ENCODE data around the gene RUBCN. TPM values are rescaled to one million over a fixed set of nuclear protein-coding genes. Genes with fewer than 3 reads are reported as not detected.

The RUBCN gene
- polyA plus RNA-seq, 1 of the 3 experiments (the other 2 are of a cell fraction) = 14.9 TPM

DNA sequence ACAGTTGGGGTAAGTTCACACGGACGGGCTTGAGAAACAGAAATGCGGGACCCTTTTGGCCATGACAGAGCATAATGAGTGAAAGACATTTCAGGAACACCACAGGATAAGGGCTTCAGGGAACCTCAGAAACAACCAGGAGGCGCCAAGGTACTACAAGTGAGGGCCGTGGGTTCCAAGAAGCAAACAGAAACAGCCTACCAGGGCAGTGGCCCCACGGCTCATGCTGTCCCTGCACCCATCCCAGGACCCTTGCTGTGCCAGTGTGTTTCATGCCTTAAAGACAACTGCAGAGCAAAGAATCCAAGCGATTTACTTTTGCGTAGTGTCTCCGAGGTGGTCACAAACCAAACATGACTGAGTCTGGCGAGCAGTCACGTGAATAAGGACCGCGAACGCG, 54.0 kb downstream of the RUBCN start:
- H2AFZ ChIP-seq (ENCODE audit: low read depth) = no peak overlapping the region
- ChIA-PET POLR2A (interaction anchor here (0.9 kb wide), 1 partner anchor 9 kb away, joined by 3 read pairs; no protein-coding TSS in a partner anchor), CTCF (no interaction called here)

DNA sequence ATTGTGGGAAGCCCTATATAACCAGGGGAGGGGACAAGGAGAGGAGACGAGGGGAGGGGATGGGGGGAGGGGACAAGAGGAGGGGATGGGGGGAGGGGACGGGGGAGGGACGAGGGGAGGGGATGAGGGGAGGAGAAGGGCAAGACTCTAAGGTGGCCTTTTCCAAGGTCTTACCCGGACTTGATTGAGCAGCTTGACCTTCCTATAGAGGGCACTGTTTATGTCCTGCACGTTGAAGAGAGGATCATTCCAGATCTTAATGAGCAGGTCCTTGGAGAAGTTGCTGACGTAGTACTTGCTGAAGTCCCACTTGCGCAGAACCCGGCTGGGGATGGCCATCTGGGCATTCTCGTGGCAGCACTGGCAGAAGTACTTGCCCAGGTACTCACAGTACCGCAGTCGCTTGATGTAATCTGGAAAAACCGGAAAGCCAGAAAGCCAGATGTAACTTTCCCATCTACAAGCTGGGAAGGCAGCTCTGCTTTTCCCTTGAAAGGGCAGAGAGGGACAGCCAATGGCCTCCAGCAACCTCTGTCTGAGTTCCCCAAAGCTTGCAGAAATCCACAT, 55.7 kb downstream of the RUBCN start:
- DNase-seq = no peak
- ChIA-PET CTCF (interaction anchor here (1.1 to 1.6 kb wide), 3 partner anchors 11 to 19 kb away, joined by 3 to 5 read pairs (median 5); no protein-coding TSS in a partner anchor), POLR2A (no interaction called here)
- Histone ChIP-seq H3K27me3 (ENCODE audit: insufficient read depth) (no peaks in the 10 kb centered on the region), H3K4me1 (ENCODE audit: control insufficient read depth in 1 of 2, insufficient read depth in 2 of 2, low read depth in 1 of 2, low read length in 1 of 2) (no peaks in the 10 kb centered on the region; a peak in 1 of 4 replicates), H3K9me2 (no peaks in the 10 kb centered on the region), H3K27ac (ENCODE audit: low read depth in 2 of 2, low read length in 1 of 2) (no peak overlapping the region), H4K20me1 (ENCODE audit: insufficient read depth) (no peaks in the 10 kb centered on the region), H3K9ac (no peak overlapping the region), H3F3A (replicated peaks; ENCODE audit: insufficient read depth) (no peaks in the 10 kb centered on the region), H3K79me2 (ENCODE audit: insufficient read depth) (no peaks in the 10 kb centered on the region), H3K9me3 (no peaks in the 10 kb centered on the region), H3K4me3 (ENCODE audit: low read depth in 2 of 2, low read length in 1 of 2) (no peak overlapping the region), H3K36me3 (replicated peaks in 1 of 2; ENCODE audit: control insufficient read depth in 1 of 2, insufficient read depth in 2 of 2, low read length in 1 of 2) (peaks cover 16 to 57% of the 10 kb centered on the region in 2 experiments), H2AFZ (ENCODE audit: low read depth) (no peak overlapping the region), H3K4me2 (no peak overlapping the region)
- 82% methylated on average over 10 of the region's 12 CpGs for WGBS (ENCODE audit: low lambda C conversion rate)
- TF ChIP-seq EP300 (IDR thresholded peaks at IDR 0.05; ENCODE audit: borderline replicate concordance in 1 of 2, low read depth in 1 of 2, low read length in 1 of 2) (no peak), NFIC (IDR thresholded peaks at IDR 0.05; ENCODE audit: borderline replicate concordance) (no peak), ELF1 (IDR thresholded peaks at IDR 0.05) (no peak), FOXM1 (IDR thresholded peaks at IDR 0.05; ENCODE audit: low read depth) (no peak)
- TF ChIP-seq, protein P1, sequence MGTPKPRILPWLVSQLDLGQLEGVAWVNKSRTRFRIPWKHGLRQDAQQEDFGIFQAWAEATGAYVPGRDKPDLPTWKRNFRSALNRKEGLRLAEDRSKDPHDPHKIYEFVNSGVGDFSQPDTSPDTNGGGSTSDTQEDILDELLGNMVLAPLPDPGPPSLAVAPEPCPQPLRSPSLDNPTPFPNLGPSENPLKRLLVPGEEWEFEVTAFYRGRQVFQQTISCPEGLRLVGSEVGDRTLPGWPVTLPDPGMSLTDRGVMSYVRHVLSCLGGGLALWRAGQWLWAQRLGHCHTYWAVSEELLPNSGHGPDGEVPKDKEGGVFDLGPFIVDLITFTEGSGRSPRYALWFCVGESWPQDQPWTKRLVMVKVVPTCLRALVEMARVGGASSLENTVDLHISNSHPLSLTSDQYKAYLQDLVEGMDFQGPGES (IDR thresholded peaks at IDR 0.05; ENCODE audit: low read depth, low read length) = no peak
- TF ChIP-seq, protein P2, sequence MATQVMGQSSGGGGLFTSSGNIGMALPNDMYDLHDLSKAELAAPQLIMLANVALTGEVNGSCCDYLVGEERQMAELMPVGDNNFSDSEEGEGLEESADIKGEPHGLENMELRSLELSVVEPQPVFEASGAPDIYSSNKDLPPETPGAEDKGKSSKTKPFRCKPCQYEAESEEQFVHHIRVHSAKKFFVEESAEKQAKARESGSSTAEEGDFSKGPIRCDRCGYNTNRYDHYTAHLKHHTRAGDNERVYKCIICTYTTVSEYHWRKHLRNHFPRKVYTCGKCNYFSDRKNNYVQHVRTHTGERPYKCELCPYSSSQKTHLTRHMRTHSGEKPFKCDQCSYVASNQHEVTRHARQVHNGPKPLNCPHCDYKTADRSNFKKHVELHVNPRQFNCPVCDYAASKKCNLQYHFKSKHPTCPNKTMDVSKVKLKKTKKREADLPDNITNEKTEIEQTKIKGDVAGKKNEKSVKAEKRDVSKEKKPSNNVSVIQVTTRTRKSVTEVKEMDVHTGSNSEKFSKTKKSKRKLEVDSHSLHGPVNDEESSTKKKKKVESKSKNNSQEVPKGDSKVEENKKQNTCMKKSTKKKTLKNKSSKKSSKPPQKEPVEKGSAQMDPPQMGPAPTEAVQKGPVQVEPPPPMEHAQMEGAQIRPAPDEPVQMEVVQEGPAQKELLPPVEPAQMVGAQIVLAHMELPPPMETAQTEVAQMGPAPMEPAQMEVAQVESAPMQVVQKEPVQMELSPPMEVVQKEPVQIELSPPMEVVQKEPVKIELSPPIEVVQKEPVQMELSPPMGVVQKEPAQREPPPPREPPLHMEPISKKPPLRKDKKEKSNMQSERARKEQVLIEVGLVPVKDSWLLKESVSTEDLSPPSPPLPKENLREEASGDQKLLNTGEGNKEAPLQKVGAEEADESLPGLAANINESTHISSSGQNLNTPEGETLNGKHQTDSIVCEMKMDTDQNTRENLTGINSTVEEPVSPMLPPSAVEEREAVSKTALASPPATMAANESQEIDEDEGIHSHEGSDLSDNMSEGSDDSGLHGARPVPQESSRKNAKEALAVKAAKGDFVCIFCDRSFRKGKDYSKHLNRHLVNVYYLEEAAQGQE (IDR thresholded peaks at IDR 0.05; ENCODE audit: low read depth, low read length) = no peak

More for the DNA sequence above, 54.0 kb downstream of the RUBCN start:
- Histone ChIP-seq H3K9ac (no peak overlapping the region), H3K4me1 (ENCODE audit: control insufficient read depth in 1 of 2, insufficient read depth in 2 of 2, low read depth in 1 of 2, low read length in 1 of 2) (no peaks in the 10 kb centered on the region), H3K36me3 (replicated peaks in 1 of 2; ENCODE audit: control insufficient read depth in 1 of 2, insufficient read depth in 2 of 2, low read length in 1 of 2) (peaks cover 14 to 52% of the 10 kb centered on the region in 2 experiments), H3F3A (replicated peaks; ENCODE audit: insufficient read depth) (no peaks in the 10 kb centered on the region), H3K27me3 (ENCODE audit: insufficient read depth) (no peaks in the 10 kb centered on the region), H3K9me2 (no peaks in the 10 kb centered on the region), H3K4me3 (ENCODE audit: low read depth in 2 of 2, low read length in 1 of 2) (no peak overlapping the region), H3K9me3 (no peaks in the 10 kb centered on the region), H3K27ac (ENCODE audit: low read depth in 2 of 2, low read length in 1 of 2) (no peak overlapping the region; a peak in 1 of 4 replicates), H4K20me1 (ENCODE audit: insufficient read depth) (no peaks in the 10 kb centered on the region), H3K79me2 (ENCODE audit: insufficient read depth) (no peaks in the 10 kb centered on the region), H3K4me2 (no peak overlapping the region)
- WGBS (ENCODE audit: low lambda C conversion rate) = 96% methylated on average over 15 of the region's 15 CpGs
- no peak for DNase-seq
- TF ChIP-seq RAD21 (IDR thresholded peaks at IDR 0.05; ENCODE audit: low read length) (no peak), POLR2AphosphoS5 (IDR thresholded peaks at IDR 0.05; ENCODE audit: low read depth, low read length) (no peak), NFIC (IDR thresholded peaks at IDR 0.05; ENCODE audit: borderline replicate concordance) (no peak), YY1 (IDR thresholded peaks at IDR 0.05; ENCODE audit: low read depth) (no peak), RFX5 (IDR thresholded peaks at IDR 0.05; ENCODE audit: low read length) (no peak), RXRA (IDR thresholded peaks at IDR 0.05; ENCODE audit: borderline replicate concordance, low read depth) (no peak), TCF12 (IDR thresholded peaks at IDR 0.05) (no peak), ELF1 (IDR thresholded peaks at IDR 0.05) (no peak)
- TF ChIP-seq, protein P3, sequence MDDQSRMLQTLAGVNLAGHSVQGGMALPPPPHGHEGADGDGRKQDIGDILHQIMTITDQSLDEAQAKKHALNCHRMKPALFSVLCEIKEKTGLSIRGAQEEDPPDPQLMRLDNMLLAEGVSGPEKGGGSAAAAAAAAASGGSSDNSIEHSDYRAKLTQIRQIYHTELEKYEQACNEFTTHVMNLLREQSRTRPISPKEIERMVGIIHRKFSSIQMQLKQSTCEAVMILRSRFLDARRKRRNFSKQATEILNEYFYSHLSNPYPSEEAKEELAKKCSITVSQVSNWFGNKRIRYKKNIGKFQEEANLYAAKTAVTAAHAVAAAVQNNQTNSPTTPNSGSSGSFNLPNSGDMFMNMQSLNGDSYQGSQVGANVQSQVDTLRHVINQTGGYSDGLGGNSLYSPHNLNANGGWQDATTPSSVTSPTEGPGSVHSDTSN (IDR thresholded peaks at IDR 0.05) = no peak
- TF ChIP-seq, protein P2 (IDR thresholded peaks at IDR 0.05; ENCODE audit: low read depth, low read length) = no peak
- TF ChIP-seq, protein P4, sequence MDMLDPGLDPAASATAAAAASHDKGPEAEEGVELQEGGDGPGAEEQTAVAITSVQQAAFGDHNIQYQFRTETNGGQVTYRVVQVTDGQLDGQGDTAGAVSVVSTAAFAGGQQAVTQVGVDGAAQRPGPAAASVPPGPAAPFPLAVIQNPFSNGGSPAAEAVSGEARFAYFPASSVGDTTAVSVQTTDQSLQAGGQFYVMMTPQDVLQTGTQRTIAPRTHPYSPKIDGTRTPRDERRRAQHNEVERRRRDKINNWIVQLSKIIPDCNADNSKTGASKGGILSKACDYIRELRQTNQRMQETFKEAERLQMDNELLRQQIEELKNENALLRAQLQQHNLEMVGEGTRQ (IDR thresholded peaks at IDR 0.05; ENCODE audit: borderline replicate concordance, low read depth, low read length) = no peak

Data from SK-N-SH (cell line).